C4-2B (cell line): ENCODE measurements around the gene PXN.

Source experiments
- H3K27ac ChIP-seq: fragments of 450-650 bp; 2 replicates; pipeline ENCODE4 v1.5.1; 2017
- ZFX ChIP-seq: fragments of 450-650 bp; IDR thresholded peaks from 2 replicates; pipeline ENCODE4 v1.6.1; 2017
- TF ChIP-seq, protein P1 (sequence below): fragments of 450-650 bp; conservative IDR thresholded peaks from 2 replicates; pipeline ENCODE4 v1.5.1; 2017; ENCODE audit warnings: mild to moderate bottlenecking

PXN gene

DNA sequence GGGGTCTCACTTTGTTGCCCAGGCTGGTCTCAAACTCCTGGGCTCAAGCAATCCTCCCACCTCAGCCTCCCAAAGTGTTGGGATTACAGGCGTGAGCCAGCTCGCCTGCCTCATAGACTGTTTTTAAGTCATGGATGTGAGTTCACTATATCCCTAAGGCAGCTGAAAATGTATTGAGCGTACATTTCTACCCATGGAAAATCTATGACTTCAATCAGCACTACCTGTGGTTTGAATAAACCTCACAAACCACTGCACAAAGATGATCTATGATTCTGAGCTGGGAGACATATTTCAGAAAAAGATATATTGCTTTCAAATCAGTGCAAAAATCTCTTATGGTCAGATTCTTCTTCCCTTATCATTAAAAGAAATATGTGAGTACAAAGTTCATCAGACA is 93.5 kb downstream of the PXN start:
- H3K27ac ChIP-seq, result no peak overlapping the region
- TF ChIP-seq, protein P1, sequence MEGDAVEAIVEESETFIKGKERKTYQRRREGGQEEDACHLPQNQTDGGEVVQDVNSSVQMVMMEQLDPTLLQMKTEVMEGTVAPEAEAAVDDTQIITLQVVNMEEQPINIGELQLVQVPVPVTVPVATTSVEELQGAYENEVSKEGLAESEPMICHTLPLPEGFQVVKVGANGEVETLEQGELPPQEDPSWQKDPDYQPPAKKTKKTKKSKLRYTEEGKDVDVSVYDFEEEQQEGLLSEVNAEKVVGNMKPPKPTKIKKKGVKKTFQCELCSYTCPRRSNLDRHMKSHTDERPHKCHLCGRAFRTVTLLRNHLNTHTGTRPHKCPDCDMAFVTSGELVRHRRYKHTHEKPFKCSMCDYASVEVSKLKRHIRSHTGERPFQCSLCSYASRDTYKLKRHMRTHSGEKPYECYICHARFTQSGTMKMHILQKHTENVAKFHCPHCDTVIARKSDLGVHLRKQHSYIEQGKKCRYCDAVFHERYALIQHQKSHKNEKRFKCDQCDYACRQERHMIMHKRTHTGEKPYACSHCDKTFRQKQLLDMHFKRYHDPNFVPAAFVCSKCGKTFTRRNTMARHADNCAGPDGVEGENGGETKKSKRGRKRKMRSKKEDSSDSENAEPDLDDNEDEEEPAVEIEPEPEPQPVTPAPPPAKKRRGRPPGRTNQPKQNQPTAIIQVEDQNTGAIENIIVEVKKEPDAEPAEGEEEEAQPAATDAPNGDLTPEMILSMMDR, result no peak
- TF ChIP-seq ZFX, result no peak

DNA sequence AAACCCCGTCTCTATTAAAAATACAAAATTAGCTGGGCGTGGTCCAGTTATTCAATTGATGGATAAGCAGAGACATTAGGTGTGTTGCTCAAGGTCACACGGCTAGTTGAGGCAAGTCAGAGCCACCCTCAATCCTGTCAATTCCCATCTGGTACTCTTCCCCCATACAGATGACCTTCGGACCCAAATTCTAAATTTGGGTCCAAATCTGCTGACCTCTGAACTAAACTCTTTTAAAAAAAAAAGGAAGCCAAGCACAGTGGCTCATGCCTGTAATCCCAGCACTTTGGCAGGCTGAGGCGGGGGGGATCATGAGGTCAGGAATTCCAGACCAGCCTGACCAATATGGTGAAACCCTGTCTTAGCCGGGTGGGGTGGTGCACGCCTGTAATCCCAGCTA is 94.9 kb downstream of the PXN start:
- TF ChIP-seq ZFX, result no peak
- TF ChIP-seq, protein P1, result no peak
- no peak overlapping the region for H3K27ac ChIP-seq

DNA sequence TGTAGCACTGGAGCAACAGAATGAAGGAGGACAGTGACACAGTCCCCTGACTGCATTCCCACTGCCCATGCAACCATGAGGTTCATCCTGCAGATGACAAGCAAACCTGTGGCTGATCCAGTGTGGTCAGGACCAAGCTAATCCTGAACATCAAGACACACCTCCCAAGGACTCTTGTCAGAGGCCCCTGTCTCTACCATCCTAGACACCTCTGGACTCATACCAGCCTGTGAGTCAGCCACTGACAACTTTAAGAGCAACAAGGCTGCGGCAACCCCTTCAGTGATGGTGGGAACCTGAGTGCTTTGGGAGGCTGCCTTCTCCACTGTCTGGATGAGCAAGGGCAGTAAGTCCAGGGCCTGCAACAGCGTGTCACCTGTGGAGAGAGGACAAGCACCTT is 95.6 kb downstream of the PXN start:
- H3K27ac ChIP-seq, result no peak overlapping the region
- TF ChIP-seq, protein P1, result no peak
- TF ChIP-seq ZFX, result no peak

DNA sequence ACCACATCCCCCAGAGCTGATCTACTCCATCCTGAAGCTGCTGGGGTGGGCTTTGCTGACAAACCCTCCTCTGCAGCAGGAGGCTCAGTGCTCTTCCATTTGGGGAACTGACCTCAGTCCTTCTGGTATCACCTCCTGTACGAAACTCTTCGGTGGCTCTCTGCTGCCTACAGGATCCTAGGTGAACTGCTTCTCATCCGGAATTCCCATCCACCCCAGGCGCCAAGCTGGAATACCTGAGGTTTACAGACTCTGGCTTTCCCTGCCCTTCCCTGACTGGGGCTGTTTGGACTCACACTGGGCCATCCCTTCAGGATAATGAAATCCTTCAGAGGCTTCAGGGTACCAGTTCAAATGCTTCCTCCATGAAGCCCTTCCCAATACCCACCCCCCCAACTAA is 97.2 kb downstream of the PXN start:
- H3K27ac ChIP-seq, result no peak overlapping the region
- TF ChIP-seq, protein P1, result no peak
- TF ChIP-seq ZFX, result no peak

DNA sequence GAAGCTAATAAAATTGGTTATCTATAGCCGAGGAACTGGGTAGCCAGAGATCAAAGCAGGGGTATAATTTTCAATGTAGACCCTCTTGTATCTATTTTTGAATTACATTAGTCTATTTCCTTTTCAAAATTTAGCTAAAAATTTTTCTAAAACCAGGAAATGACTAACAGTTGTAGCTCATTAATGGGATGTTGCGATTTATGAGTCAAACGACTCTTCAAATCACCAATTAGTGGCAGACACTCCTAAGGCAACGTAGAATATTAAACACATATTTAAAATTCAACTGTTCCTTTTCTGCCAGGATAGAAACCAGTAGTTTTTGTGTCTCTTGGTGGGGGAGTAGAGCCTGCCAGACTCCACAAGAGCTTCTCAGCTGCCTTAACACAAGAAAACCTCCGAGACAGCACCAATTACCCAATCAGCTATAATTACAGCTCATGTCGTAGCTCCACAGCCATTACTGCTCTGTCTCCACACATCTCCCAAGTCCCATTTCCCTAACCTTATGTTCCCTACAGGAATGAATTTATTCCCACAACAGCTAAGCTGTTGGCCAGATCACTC is 97.9 kb downstream of the PXN start:
- no peak overlapping the region for H3K27ac ChIP-seq

DNA sequence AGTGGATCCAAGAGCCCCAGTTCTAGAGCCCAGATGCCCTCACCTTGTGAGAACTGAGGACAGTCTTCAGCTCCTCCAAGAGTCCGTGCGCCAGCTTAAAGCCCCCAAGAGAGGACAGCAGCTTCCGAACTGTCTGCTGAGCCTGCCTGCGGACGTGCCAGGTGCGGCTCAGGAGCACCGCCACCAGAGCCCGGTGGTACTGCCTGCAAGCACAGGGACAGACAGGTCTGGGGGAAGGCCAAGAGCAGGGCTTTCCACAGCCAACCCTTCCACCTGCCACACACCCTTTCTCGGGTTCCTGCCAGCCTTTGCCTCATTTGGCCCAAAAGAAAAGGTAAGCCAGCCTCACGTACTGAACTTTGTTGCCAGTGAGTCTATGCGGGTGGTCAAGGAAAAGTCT is 101.2 kb downstream of the PXN start:
- H3K27ac ChIP-seq, result no peak overlapping the region
- TF ChIP-seq, protein P1, result no peak
- no peak for TF ChIP-seq ZFX

More for the DNA sequence above, 97.9 kb downstream of the PXN start:
- TF ChIP-seq, protein P1, result no peak
- TF ChIP-seq ZFX, result no peak

DNA sequence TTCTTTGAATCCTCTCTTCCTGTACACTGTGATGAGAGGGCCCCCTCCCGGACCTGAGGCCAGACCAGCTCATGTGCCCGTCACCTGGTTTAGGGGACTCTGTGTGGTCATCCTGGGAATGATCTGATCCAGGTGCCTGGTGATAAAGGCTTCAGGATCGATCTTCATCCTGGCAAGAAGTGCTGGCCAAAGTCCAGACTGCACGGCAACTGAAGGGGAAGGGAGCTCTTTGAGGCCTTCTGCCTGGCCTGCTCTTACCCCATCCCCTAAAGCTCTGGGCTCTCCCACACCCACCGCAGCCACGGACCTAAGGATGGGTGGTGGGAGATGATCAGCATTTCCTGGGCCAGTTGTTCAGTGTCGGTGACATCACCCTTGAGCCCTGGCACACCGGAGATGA is 102.8 kb downstream of the PXN start:
- H3K27ac ChIP-seq, result no peak overlapping the region
- TF ChIP-seq, protein P1, result no peak
- no peak for TF ChIP-seq ZFX
